CMK (cell line): ENCODE measurements around the gene LHB.

Experiments
- DNase-seq: peaks from one replicate; pipeline ENCODE4 v3.0.0-alpha.2; 2010; ENCODE audit warnings: low read depth

Gene LHB

DNA sequence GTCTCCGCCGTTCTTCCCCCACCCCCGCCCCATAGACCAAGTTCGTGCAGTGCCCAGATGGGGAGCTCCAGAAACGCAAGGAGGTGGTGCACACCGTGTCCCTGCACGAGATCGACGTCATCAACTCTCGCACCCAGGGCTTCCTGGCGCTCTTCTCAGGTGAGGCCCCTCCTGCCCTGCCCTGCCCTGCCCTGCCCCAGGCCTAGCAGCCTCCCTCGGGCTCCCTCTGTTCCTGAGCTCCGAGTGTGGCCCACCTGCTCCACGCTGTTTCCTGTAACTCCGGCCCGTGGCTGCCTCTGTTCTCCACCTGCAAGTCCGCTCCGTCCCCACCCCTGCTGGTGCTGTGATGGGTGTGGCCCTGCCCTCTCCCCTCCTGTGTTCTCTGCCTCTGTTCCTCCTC lies 6.4 kb downstream of the LHB start:
- DNase-seq, result no peak

GRCh38 chr19:49009828-49010227 lies 7.1 kb downstream of the LHB start:
- no peak for DNase-seq

- DNase-seq, result no peak
Measured at GRCh38 chr19:49006905-49007304, 10.0 kb downstream of the LHB start.

DNA sequence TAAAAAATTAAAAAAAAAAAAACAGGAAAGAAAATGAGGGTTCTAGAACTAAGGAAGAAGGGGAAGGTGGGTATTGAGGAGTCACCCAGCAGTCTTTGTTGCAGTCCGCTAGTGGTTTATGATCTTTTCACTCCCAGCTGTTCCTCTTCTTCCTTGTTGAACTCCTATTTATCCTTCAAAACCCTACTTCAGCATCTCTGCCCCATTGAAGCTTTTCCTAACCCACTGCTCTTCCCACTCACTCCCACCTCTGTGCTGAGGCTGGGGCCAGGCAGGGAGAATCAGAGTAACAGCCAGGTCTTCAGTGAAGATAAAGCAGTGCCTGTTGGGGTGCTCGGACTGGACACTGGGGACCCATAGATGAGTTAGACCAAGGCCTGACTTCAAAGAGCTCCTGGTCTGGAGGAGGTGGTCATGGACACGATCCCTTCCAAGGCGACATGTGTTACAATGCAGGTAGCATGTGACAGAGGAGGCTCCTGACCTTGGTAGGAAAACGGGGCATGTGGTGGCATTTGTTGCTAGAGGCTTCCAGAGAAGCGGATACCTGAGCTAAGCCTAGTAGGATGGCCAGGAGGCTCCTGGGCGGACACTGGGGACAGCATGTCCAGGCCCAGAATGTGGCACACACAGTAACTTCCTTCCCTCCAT lies 11.8 kb downstream of the LHB start:
- no peak for DNase-seq

DNA sequence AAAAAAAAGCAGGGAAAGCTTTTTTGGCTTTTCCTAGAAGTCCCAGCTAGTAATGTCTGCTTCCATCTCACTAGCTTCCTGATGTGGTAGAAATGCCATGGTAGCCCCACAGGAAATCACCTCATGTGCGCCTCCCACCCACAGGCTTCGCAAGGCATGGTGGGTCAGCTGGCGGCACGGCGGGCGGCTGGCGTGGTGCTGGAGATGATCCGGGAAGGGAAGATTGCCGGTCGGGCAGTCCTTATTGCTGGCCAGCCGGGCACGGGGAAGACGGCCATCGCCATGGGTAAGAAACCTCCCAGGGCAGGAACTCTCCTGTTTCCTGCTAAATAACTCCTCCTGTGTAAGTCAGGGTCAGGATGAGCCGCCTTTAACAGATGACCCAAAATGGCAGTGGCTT lies 12.8 kb downstream of the LHB start:
- DNase-seq, result no peak

DNA sequence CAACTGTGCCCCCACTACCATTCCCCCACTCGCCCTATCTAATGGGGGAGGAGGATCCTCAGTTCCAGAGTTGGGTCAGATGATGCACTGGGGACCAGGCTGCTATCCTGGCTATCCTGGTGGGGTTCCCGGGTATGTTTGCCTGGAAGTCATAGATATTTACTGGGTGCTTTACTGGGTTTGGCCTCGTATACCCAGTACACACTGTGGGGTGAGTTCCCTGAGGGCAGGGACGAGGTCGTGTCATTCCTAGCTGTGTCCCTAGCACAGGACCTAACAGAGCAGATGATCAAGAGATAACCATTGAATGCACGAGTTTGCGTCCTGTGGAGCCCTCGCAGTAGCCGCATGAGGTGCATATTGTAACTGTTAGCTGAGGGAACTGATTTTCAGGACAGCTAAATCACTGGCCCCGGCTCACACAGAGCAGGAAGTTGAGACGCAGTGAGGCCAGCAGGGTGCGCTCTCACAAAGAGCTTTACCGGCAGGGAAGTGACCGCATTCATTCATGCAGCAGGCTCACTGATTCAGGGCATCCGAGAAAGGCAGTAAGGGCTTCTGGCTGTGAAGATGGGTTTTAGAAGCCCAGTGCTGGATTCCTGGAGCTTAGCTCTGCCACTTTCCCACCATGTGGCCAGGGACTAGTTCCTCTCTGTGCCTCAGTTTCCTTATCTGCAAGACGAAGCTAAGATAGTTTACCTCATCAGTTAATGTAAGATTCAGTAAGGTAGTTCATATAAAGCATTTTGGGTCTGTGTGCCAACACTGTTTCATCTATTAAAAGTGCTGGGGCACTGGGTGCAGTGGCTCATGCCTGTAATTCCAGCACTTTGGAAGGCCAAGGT lies 17.2 kb downstream of the LHB start:
- no peak for DNase-seq

- DNase-seq, result no peak
Measured at GRCh38 chr19:48997972-48998371, 18.9 kb downstream of the LHB start.

DNA sequence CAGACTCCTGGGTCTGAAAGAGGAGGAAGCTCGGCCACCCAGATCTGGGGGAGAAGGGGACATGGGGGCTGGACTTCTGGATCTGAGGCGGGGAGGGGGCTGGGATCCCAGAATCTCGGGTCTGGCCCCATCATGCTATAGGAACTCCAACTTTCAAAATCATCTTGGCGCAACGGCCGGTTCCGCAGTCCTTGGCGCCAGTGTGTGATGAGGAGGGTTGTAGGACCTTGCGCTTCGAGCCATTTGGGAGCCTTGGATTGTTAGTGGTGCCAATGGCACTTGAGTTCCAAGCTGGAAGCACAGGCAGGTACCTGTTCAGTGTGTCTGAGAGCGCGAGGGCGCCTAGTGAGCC lies 22.9 kb downstream of the LHB start:
- DNase-seq, result no peak

- DNase-seq, result peak; percentile 100
Measured at GRCh38 chr19:48993175-48994034, 23.5 kb downstream of the LHB start, which contains the start of the genes GYS1 and RUVBL2. Gene GYS1, minus strand, starts transcription at chr19:48993309. Its CDS starts 197 bp downstream, at chr19:48993112. Gene RUVBL2, plus strand, starts transcription at chr19:48993887. Its CDS starts 25 bp downstream, at chr19:48993912.

GRCh38 chr19:48992581-48993174 lies 24.2 kb downstream of the LHB start:
- DNase-seq, result no peak

DNA sequence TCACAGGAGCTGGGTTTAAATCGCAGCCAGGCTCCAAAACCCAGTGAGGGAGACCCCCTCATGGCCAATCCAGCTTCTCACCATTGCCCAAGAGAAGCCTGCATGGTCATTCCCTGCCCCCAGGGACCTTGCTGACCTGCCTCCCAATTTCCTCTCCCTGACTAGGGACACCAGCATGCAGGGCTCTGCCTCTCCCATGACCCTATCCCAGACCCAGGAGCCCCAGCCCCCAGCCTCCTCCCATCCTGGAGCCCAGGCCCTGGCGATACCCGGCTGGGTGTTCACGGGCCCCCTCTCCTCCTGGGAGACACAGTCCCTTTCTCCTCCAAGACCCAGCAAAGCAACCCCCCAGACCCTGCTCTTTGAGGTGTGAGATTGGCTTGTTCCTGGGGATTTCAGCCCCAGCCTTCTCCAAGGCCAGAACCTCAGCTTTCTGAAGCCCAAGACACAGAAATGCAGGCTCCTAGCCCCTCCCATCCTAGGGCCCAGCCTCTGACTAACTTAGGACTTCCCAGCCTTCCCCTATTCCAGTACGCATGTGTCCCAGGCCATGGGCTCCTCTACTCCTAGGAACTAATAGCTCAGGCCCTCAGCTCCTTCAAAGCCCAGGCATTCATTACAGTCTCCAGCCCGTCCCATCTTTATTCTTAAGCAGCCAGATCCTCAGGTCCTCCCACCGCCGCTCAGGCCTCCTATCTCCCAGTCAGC lies 24.9 kb downstream of the LHB start:
- no peak for DNase-seq

GRCh38 chr19:48991011-48991609 lies 25.8 kb downstream of the LHB start:
- DNase-seq, result no peak

DNA sequence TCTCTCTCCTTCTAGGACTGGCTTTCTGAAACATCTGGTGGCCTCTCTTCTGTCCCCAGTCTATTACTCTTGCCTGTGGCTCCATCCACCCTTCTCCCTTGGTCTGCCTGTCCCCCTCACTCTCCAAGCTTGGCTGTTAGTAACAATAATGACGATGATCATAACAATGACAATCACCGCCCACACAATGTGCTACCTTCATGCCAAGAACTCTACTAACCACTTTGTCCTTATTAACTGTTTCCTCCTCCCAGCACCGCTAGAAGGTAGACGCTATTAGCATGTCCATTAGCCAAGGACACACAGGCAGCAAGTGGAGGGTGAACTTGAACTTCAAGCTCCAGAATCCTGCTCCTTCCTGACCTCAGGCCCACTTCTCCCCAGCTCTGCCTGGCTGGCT lies 26.5 kb downstream of the LHB start:
- DNase-seq, result no peak

GRCh38 chr19:48989701-48990291 lies 27.1 kb downstream of the LHB start:
- DNase-seq, result no peak

DNA sequence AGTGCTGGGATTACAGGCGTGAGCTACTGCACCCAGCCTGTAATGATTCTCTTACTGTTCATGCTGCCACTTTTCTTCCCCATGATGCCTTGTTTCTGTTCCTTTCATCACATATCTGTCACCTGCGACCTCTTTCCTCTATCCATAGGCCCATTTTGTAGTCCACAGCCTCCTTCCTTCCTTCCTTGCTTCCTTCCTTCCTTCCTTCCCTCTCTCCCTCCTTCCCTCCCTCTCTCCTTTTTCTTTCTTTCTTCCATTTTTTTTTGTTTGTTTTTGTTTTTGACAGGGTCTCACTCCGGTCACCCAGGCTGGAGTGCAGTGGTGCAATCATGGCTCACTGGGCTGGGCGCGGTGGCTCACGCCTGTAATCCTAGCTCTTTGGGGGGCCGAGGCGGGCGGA lies 28.0 kb downstream of the LHB start:
- no peak for DNase-seq

DNA sequence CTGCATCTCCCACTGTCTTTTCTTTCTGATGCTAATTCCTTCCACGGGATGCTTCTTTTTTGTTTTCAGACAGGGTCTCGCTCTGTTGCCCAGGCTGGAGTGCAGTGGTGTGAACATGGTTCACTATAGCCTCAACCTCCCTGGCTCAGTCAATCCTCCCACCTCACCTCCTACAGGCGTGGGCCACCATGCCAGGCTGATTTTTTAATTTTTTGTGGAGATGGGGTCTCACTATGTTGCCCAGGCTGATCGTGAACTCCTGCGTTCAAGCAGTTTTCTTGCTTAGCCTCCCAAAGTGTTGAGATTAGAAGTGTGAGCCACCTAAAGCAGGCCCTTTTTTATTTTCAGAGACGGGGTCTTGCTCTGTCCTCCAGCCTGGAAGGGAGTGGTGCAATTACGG lies 28.6 kb downstream of the LHB start:
- DNase-seq, result no peak

- no peak for DNase-seq
Measured at GRCh38 chr19:48987323-48987722, 29.6 kb downstream of the LHB start.

- no peak for DNase-seq
Measured at GRCh38 chr19:48986211-48986610, 30.7 kb downstream of the LHB start.

DNA sequence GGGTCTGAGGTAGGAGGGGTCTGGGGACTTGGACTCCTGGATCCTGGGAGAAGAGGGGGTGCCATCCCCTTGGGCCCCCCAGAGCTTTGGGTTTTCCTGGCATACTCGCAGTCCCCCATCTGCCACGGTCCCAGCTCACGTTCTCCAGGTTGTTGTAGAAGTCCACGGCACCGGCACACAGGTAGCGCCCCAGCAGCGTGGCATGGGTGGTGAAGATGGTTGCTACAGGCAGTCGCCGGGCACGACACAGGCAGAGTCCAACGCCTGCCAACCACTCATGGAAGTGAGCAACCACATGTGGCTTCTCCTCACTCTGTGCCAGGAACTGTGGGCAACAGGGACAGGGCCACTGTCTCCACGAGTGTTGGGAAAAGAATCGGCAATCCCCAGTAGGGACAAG lies 31.2 kb downstream of the LHB start:
- DNase-seq, result no peak

GRCh38 chr19:48982280-48982679 lies 34.6 kb downstream of the LHB start:
- no peak for DNase-seq

DNA sequence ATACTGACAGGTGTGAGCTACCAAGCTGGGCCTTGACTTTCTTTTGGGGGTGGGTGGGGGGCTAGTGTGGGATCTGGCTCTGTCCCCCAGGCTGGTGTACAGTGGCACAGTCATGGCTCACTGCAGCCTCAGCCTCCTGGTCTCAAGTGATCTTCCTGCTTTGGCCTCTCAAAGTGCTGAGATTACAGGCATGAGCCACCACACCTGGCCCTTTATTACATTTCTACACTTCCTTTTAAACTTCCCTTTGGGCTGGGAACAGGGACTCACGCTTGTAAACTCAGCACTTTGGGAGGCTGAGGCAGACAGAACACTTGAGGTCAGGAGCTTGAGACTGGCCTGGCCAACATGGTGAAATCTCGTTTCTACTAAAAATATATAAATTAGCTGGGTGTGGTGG lies 39.8 kb downstream of the LHB start:
- DNase-seq, result no peak
